ENCODE data around the gene APOC4. TPM values are rescaled to one million over a fixed set of nuclear protein-coding genes. Genes with fewer than 3 reads are reported as not detected.

The APOC4 gene
- polyA plus RNA-seq, 1 donor (not counting 4 experiments of a cell fraction or from before 2014, with no cell fraction given), result not detected

DNA sequence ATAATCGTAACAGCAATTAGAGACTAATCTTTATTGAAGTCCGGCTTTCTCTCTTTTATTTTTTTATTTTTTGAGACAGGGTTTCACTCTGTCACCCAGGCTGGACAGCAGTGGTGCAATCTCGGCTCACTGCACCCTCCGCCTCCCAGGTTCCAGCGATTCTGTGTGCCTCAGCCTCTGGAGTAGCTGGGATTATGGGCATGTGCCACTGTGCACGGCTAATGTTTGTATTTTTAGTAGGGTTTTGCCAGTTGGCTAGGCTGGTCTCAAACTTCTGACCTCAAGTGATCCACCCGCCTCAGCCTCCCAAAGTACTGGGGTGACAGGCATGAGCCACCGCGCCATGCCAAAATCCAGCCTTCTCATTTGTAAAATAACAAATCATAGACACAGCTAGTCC lies 7.5 kb downstream of the APOC4 start:
- Histone ChIP-seq H3K27me3 (ENCODE audit: control insufficient read depth, extremely low read depth, insufficient read depth, low read length) (no peaks in the 10 kb centered on the region), H3K9me1 (ENCODE audit: control insufficient read depth, extremely low read depth, insufficient read depth, low read length) (no peaks in the 10 kb centered on the region), H4K20me1 (ENCODE audit: control insufficient read depth, extremely low read depth, insufficient read depth, low read length) (no peaks in the 10 kb centered on the region), H2AFZ (ENCODE audit: control insufficient read depth, low read length) (no peak overlapping the region), H3K9me3 (ENCODE audit: control insufficient read depth, low read depth, low read length) (no peaks in the 10 kb centered on the region), H3K9ac (ENCODE audit: control insufficient read depth, extremely low read depth, insufficient read depth, low read length) (no peak overlapping the region), H3K36me3 (ENCODE audit: control insufficient read depth in 2 of 2, extremely low read depth in 1 of 2, insufficient read depth in 2 of 2, low read length in 2 of 2) (peaks cover 0 to 3% of the 10 kb centered on the region in 2 experiments), H3K79me2 (ENCODE audit: control insufficient read depth, insufficient read depth, low read length) (peaks cover 3% of the 10 kb centered on the region), H3K4me2 (ENCODE audit: control insufficient read depth, extremely low read depth, insufficient read depth, low read depth, low read length) (no peak overlapping the region), H3K27ac (ENCODE audit: control insufficient read depth, insufficient read depth, low read length) (no peak overlapping the region), H3K4me1 (ENCODE audit: control insufficient read depth, extremely low read depth, insufficient read depth, low read length) (peaks cover 9% of the 10 kb centered on the region), H3K4me3 (ENCODE audit: control insufficient read depth in 2 of 3, extremely low read depth in 1 of 3, insufficient read depth in 2 of 3, low read depth in 1 of 3, low read length in 3 of 3) (no peak overlapping the region)
- DNase-seq (ENCODE audit: low read depth, low spot score) (no peak), FAIRE-seq (no peak)
- dilution Hi-C loops (cut with MboI; ENCODE audit: extremely low pct_ligation_motif_present, low sequenced_read_pairs), result no loop called here
- TF ChIP-seq, protein P1, sequence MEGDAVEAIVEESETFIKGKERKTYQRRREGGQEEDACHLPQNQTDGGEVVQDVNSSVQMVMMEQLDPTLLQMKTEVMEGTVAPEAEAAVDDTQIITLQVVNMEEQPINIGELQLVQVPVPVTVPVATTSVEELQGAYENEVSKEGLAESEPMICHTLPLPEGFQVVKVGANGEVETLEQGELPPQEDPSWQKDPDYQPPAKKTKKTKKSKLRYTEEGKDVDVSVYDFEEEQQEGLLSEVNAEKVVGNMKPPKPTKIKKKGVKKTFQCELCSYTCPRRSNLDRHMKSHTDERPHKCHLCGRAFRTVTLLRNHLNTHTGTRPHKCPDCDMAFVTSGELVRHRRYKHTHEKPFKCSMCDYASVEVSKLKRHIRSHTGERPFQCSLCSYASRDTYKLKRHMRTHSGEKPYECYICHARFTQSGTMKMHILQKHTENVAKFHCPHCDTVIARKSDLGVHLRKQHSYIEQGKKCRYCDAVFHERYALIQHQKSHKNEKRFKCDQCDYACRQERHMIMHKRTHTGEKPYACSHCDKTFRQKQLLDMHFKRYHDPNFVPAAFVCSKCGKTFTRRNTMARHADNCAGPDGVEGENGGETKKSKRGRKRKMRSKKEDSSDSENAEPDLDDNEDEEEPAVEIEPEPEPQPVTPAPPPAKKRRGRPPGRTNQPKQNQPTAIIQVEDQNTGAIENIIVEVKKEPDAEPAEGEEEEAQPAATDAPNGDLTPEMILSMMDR (optimal IDR thresholded peaks at IDR 0.05 in 1 of 3, IDR thresholded peaks at IDR 0.05 in 1 of 3, conservative IDR thresholded peaks at IDR 0.05 in 1 of 3; ENCODE audit: extremely low read depth in 1 of 3, insufficient read depth in 2 of 3, low read length in 3 of 3), result no peak
- no peak for TF ChIP-seq EZH2 (IDR thresholded peaks at IDR 0.05; ENCODE audit: low read length)

DNA sequence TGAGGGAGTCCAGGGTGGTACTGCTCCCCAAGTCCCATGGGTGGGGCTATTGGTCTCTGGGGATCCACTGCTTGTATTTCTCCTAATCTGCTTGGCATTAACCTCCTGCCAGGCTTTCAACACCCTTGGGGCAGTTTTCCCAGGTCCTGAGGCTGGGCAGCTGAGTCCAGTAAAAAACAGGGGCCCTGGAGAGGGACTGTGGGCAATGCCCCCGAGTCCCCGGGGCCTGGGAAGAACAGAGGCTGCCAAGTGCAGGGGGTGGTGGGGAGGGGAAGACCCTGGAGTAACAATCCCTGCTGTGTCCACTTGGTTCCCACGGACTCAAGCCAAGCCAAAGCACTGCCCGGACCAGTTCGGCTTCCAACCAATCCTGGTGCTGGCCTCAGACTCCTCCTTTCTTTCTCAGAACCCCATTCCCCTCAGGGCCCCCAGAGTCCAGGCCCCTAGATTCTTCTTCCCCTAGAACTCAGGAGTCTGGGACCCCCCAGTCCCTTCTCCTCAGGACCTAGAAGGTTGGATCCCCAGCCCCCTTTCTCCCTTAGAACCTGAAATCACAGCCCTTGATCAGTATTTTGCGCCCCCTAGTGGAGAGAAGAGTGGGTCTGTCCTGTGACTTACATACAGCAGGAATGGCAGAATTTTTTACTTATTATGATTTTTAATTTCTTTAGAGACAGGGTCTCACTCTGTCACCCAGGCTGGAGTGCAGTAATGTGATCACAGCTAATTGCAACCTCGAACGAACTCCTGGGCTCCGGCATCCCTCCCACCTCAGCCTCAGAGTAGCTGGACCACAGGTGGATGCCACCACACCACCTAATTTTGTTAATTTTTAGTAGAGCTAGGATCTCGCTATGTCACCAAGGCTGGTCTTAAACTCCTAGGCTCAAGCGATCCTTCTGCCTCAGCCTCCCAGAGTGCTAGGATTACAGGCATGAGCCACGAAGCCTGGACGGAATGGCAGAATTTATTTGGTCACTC lies 9.4 kb downstream of the APOC4 start:
- H3K9me3 ChIP-seq (ENCODE audit: control insufficient read depth, low read depth, low read length), result no peaks in the 10 kb centered on the region
- H3K4me2 ChIP-seq (ENCODE audit: control insufficient read depth, extremely low read depth, insufficient read depth, low read depth, low read length), result peak overlapping the region; percentile 29
- dilution Hi-C loops (cut with MboI; ENCODE audit: extremely low pct_ligation_motif_present, low sequenced_read_pairs), result no loop called here
- H3K9ac ChIP-seq (ENCODE audit: control insufficient read depth, extremely low read depth, insufficient read depth, low read length), result peak overlapping the region; percentile 22
- H3K27me3 ChIP-seq (ENCODE audit: control insufficient read depth, extremely low read depth, insufficient read depth, low read length), result no peaks in the 10 kb centered on the region
- H4K20me1 ChIP-seq (ENCODE audit: control insufficient read depth, extremely low read depth, insufficient read depth, low read length), result peaks cover 3% of the 10 kb centered on the region
- DNase-seq (ENCODE audit: low read depth, low spot score) (no peak), FAIRE-seq (no peak)
- peaks cover 14% of the 10 kb centered on the region for H3K4me1 ChIP-seq (ENCODE audit: control insufficient read depth, extremely low read depth, insufficient read depth, low read length)
- H2AFZ ChIP-seq (ENCODE audit: control insufficient read depth, low read length), result peak overlapping the region; percentile 29
- no peak overlapping the region for H3K4me3 ChIP-seq (ENCODE audit: control insufficient read depth in 2 of 3, extremely low read depth in 1 of 3, insufficient read depth in 2 of 3, low read depth in 1 of 3, low read length in 3 of 3)
- peaks cover 0 to 3% of the 10 kb centered on the region in 2 experiments for H3K36me3 ChIP-seq (ENCODE audit: control insufficient read depth in 2 of 2, extremely low read depth in 1 of 2, insufficient read depth in 2 of 2, low read length in 2 of 2)
- no peak for TF ChIP-seq EZH2 (IDR thresholded peaks at IDR 0.05; ENCODE audit: low read length)
- TF ChIP-seq, protein P1 (optimal IDR thresholded peaks at IDR 0.05 in 1 of 3, IDR thresholded peaks at IDR 0.05 in 1 of 3, conservative IDR thresholded peaks at IDR 0.05 in 1 of 3; ENCODE audit: extremely low read depth in 1 of 3, insufficient read depth in 2 of 3, low read length in 3 of 3), result peak; percentile 62 to 84 (median 65)
- H3K79me2 ChIP-seq (ENCODE audit: control insufficient read depth, insufficient read depth, low read length), result peaks cover 15% of the 10 kb centered on the region
- H3K27ac ChIP-seq (ENCODE audit: control insufficient read depth, insufficient read depth, low read length), result no peak overlapping the region
- no peaks in the 10 kb centered on the region for H3K9me1 ChIP-seq (ENCODE audit: control insufficient read depth, extremely low read depth, insufficient read depth, low read length)

Measured in keratinocyte (primary cell).